ENCODE results near the gene KIF3B.

KIF3B gene

GRCh38 chr20:32281711-32282110 is 4.3 kb downstream of the KIF3B start:
- Histone ChIP-seq H3K79me2 (ENCODE audit: insufficient read depth, low read length) (no peaks in the 10 kb centered on the region), H2AFZ (ENCODE audit: low read length) (no peak overlapping the region), H3K36me3 (ENCODE audit: insufficient read depth, low read length) (no peaks in the 10 kb centered on the region), H3K9me3 (ENCODE audit: low read length) (no peaks in the 10 kb centered on the region), H3K9ac (ENCODE audit: low read length) (no peak overlapping the region), H3F3A (ENCODE audit: insufficient read depth, low read length) (no peaks in the 10 kb centered on the region), H4K20me1 (ENCODE audit: insufficient read depth, low read length) (no peaks in the 10 kb centered on the region), H3K4me2 (ENCODE audit: low read length) (no peak overlapping the region), H3K4me3 (ENCODE audit: low read depth, low read length, poor library complexity, severe bottlenecking) (no peak overlapping the region), H3K27ac (ENCODE audit: low read depth, low read length, poor library complexity, severe bottlenecking) (peak overlapping the region; percentile 20), H3K4me1 (ENCODE audit: insufficient read depth, low read length, severe bottlenecking) (peaks cover 57% of the 10 kb centered on the region), H3K9me2 (ENCODE audit: low read depth, low read length) (no peaks in the 10 kb centered on the region), H3K27me3 (ENCODE audit: insufficient read depth, low read length) (no peaks in the 10 kb centered on the region)
- TF ChIP-seq EZH2 (IDR thresholded peaks at IDR 0.05; ENCODE audit: borderline replicate concordance, low read length) (no peak), CTCF (IDR thresholded peaks at IDR 0.05; ENCODE audit: low read length) (no peak)

- Histone ChIP-seq H3K27ac (ENCODE audit: low read depth, low read length, poor library complexity, severe bottlenecking) (peak overlapping the region; percentile 20), H3K79me2 (ENCODE audit: insufficient read depth, low read length) (no peaks in the 10 kb centered on the region), H3K27me3 (ENCODE audit: insufficient read depth, low read length) (no peaks in the 10 kb centered on the region), H3K4me3 (ENCODE audit: low read depth, low read length, poor library complexity, severe bottlenecking) (no peak overlapping the region), H3K9me3 (ENCODE audit: low read length) (no peaks in the 10 kb centered on the region), H3K4me2 (ENCODE audit: low read length) (no peak overlapping the region), H3F3A (ENCODE audit: insufficient read depth, low read length) (no peaks in the 10 kb centered on the region), H4K20me1 (ENCODE audit: insufficient read depth, low read length) (no peaks in the 10 kb centered on the region), H3K9me2 (ENCODE audit: low read depth, low read length) (no peaks in the 10 kb centered on the region), H3K4me1 (ENCODE audit: insufficient read depth, low read length, severe bottlenecking) (peaks cover 53% of the 10 kb centered on the region), H3K36me3 (ENCODE audit: insufficient read depth, low read length) (no peaks in the 10 kb centered on the region), H3K9ac (ENCODE audit: low read length) (no peak overlapping the region), H2AFZ (ENCODE audit: low read length) (no peak overlapping the region)
- TF ChIP-seq EZH2 (IDR thresholded peaks at IDR 0.05; ENCODE audit: borderline replicate concordance, low read length) (no peak), CTCF (IDR thresholded peaks at IDR 0.05; ENCODE audit: low read length) (no peak)
Measured at GRCh38 chr20:32282461-32282860, 5.0 kb downstream of the KIF3B start.

GRCh38 chr20:32285082-32285620 is 7.7 kb downstream of the KIF3B start:
- peak overlapping the region; percentile 21 for H3K4me3 ChIP-seq (ENCODE audit: low read depth, low read length, poor library complexity, severe bottlenecking)
- H3K4me1 ChIP-seq (ENCODE audit: insufficient read depth, low read length, severe bottlenecking), result peaks cover 47% of the 10 kb centered on the region

More at GRCh38 chr20:32285082-32285620, 7.7 kb downstream of the KIF3B start:
- TF ChIP-seq EZH2 (IDR thresholded peaks at IDR 0.05; ENCODE audit: borderline replicate concordance, low read length), result no peak
- no peak for TF ChIP-seq CTCF (IDR thresholded peaks at IDR 0.05; ENCODE audit: low read length)
- H3K9ac ChIP-seq (ENCODE audit: low read length), result peak overlapping the region; percentile 37
- no peaks in the 10 kb centered on the region for H3K36me3 ChIP-seq (ENCODE audit: insufficient read depth, low read length)
- H3K9me3 ChIP-seq (ENCODE audit: low read length), result no peaks in the 10 kb centered on the region
- H3K79me2 ChIP-seq (ENCODE audit: insufficient read depth, low read length), result no peaks in the 10 kb centered on the region
- no peaks in the 10 kb centered on the region for H3K9me2 ChIP-seq (ENCODE audit: low read depth, low read length)
- no peaks in the 10 kb centered on the region for H4K20me1 ChIP-seq (ENCODE audit: insufficient read depth, low read length)
- no peaks in the 10 kb centered on the region for H3K27me3 ChIP-seq (ENCODE audit: insufficient read depth, low read length)
- peak overlapping the region; percentile 59 for H3K4me2 ChIP-seq (ENCODE audit: low read length)
- H3K27ac ChIP-seq (ENCODE audit: low read depth, low read length, poor library complexity, severe bottlenecking), result peak overlapping the region; percentile 88
- no peak overlapping the region for H2AFZ ChIP-seq (ENCODE audit: low read length)
- no peaks in the 10 kb centered on the region for H3F3A ChIP-seq (ENCODE audit: insufficient read depth, low read length)
